HepG2 (cell line): ENCODE measurements around the gene CKAP2L. TPM values are rescaled to one million over a fixed set of nuclear protein-coding genes. Genes with fewer than 3 reads are reported as not detected.

Experiments
- ATF7 ChIP-seq, 2 experiments: fragments of 450-650 bp in 1 of 2; sonication (generic) in 1 of 2; formaldehyde crosslinking in 1 of 2; IDR thresholded peaks; 2 replicates each; pipeline versions ENCODE4 v1.4.0 to v1.6.1; 2016 to 2020; ENCODE audit warnings: antibody characterized with exemption in 1 of 2, mild to moderate bottlenecking in 1 of 2, missing genetic modification reagents in 1 of 2
- HMG20A ChIP-seq: IDR thresholded peaks from 2 replicates; pipeline ENCODE4 v1.6.1; 2016; ENCODE audit warnings: borderline replicate concordance
- HNRNPL ChIP-seq: fragments of 200-400 bp; formaldehyde crosslinking; IDR thresholded peaks from 2 replicates; pipeline ENCODE4 v1.6.1; 2017; ENCODE audit warnings: mild to moderate bottlenecking, low read depth, low read length
- JARID2 ChIP-seq: sonication (generic); formaldehyde crosslinking; IDR thresholded peaks from 2 replicates; pipeline ENCODE4 v1.8.1; 2023; ENCODE audit warnings: missing genetic modification reagents, inconsistent platforms; ENCODE audit not compliant: insufficient replicate concordance
- KAT7 ChIP-seq: IDR thresholded peaks from 2 replicates; pipeline ENCODE4 v1.6.1; 2018; ENCODE audit warnings: borderline replicate concordance, missing compliant biosample characterization
- SP1 ChIP-seq, 2 experiments: fragments of 450-650 bp in 1 of 2; sonication (generic) in 1 of 2; formaldehyde crosslinking in 1 of 2; IDR thresholded peaks; 2 replicates each; pipeline versions ENCODE4 v1.4.0 to v1.6.1; 2016 to 2020; ENCODE audit warnings: missing genetic modification reagents in 1 of 2
- TAF15 ChIP-seq: fragments of 200-400 bp; formaldehyde crosslinking; IDR thresholded peaks from one replicate; pipeline ENCODE4 v1.6.1; 2018; ENCODE audit warnings: mild to moderate bottlenecking, low read depth, low read length; ENCODE audit not compliant: poor library complexity, severe bottlenecking
- TBX3 ChIP-seq: fragments of 450-650 bp; IDR thresholded peaks from 2 replicates; pipeline ENCODE4 v1.6.1; 2017; ENCODE audit warnings: antibody characterized with exemption, mild to moderate bottlenecking, inconsistent platforms, borderline replicate concordance
- ZNF317 ChIP-seq: sonication (generic); formaldehyde crosslinking; IDR thresholded peaks from 2 replicates; pipeline ENCODE4 v1.5.0; 2020; ENCODE audit warnings: mild to moderate bottlenecking, missing genetic modification reagents
- ZNF660 ChIP-seq: sonication (generic); formaldehyde crosslinking; IDR thresholded peaks from 2 replicates; pipeline ENCODE4 v1.5.1; 2020; ENCODE audit warnings: mild to moderate bottlenecking, low read depth, missing genetic modification reagents, borderline replicate concordance
- polyA plus RNA-seq, 8 experiments: library from polyadenylated mRNA; depleted of rRNA in 3 of 8; stranded (reverse) in 7 of 8; unstranded in 1 of 8; fragments of >200 nt; fragmentation: Illumina TruSeq in 4 of 8; extraction: Trizol in 4 of 8; gene quantifications; 2 replicates each; pipeline versions ENCODE4 v1.2.1 to v1.2.3, GENCODE V29; 2011 to 2016; ENCODE audit warnings: low read depth in 4 of 8, missing spikeins in 1 of 8, mixed read lengths in 1 of 8; ENCODE audit not compliant: insufficient read depth in 1 of 8
- total RNA-seq, 5 experiments: library from RNA; depleted of rRNA; stranded (reverse); fragments of >200 nt; fragmentation: Illumina TruSeq; extraction: Trizol; gene quantifications; 2 replicates each; pipeline ENCODE4 v1.2.3, GENCODE V29; 2016; ENCODE audit warnings: low read depth in 1 of 5
- TF ChIP-seq, protein P1 (sequence below): sonication (generic); formaldehyde crosslinking; IDR thresholded peaks from 2 replicates; pipeline ENCODE4 v1.5.0; 2020; ENCODE audit warnings: missing genetic modification reagents, mild to moderate bottlenecking, borderline replicate concordance
- TF ChIP-seq, protein P2 (sequence below): sonication (generic); formaldehyde crosslinking; IDR thresholded peaks from 2 replicates; pipeline ENCODE4 v1.4.0; 2020; ENCODE audit warnings: missing genetic modification reagents, mild to moderate bottlenecking, borderline replicate concordance

CKAP2L gene
- total and polyA plus RNA-seq, 2 of the 13 experiments (the other 11 are each of a cell fraction or from before 2014, with no cell fraction given): 7.1 to 9.5 TPM

DNA sequence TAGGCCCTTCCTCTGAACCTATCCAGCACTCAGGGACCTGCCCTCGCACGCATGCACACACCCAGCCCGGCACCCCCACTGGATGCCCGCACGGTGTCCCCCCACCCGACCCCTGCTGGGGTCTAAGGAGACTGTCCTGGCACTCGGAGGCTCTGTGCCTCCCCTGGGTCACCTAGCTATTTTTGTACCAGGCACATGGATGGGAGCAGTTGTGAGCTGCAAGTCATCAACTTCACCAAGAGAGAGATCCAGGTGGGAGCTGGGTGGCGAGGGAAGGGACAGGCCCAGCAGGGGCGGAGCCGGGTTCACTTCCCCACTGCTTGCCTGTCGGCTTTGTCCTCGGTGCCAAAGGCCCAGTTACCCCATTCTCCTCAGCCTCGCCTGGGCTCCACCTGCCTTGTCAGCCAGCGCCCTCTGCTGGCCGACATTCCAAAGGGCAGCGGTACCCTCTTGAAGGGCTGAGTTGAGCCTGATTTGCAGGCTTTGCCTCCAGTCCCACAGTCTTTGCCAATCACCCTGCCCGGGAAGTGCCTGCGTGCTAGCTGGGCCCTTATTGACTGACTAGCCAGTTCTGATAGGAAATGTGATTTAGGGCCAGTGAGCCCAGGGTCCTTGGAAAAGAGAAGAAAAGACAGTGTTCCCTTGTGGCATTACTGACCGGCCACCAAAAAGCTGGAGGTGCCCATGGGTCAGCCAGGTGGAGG, 37.8 kb downstream of the CKAP2L start (continued):
- TF ChIP-seq, protein P1, sequence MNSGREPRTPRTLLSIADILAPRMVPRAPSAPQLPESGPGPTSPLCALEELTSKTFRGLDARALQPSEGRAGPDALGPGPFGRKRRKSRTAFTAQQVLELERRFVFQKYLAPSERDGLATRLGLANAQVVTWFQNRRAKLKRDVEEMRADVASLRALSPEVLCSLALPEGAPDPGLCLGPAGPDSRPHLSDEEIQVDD (CRISPR knock-in tag): no peak
- TF ChIP-seq HMG20A (CRISPR knock-in tag) (peak; percentile 41; the same call in 1 of the 2 replicates), ZNF317 (CRISPR knock-in tag) (no peak), TBX3 (no peak), ZNF660 (CRISPR knock-in tag) (no peak), KAT7 (CRISPR knock-in tag) (peak; percentile 44; the same call in 1 of the 2 replicates), ATF7 (IDR thresholded peaks at IDR 0.05) (no peak), ATF7 (CRISPR knock-in tag; IDR thresholded peaks at IDR 0.05) (no peak), JARID2 (CRISPR knock-in tag) (no peak), SP1 (IDR thresholded peaks at IDR 0.05) (no peak), SP1 (CRISPR knock-in tag; IDR thresholded peaks at IDR 0.05) (peak; percentile 45; the same call in 1 of the 2 replicates), HNRNPL (peak; percentile 94), TAF15 (no peak)
- TF ChIP-seq, protein P2, sequence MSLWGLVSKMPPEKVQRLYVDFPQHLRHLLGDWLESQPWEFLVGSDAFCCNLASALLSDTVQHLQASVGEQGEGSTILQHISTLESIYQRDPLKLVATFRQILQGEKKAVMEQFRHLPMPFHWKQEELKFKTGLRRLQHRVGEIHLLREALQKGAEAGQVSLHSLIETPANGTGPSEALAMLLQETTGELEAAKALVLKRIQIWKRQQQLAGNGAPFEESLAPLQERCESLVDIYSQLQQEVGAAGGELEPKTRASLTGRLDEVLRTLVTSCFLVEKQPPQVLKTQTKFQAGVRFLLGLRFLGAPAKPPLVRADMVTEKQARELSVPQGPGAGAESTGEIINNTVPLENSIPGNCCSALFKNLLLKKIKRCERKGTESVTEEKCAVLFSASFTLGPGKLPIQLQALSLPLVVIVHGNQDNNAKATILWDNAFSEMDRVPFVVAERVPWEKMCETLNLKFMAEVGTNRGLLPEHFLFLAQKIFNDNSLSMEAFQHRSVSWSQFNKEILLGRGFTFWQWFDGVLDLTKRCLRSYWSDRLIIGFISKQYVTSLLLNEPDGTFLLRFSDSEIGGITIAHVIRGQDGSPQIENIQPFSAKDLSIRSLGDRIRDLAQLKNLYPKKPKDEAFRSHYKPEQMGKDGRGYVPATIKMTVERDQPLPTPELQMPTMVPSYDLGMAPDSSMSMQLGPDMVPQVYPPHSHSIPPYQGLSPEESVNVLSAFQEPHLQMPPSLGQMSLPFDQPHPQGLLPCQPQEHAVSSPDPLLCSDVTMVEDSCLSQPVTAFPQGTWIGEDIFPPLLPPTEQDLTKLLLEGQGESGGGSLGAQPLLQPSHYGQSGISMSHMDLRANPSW (CRISPR knock-in tag): no peak
